ENCODE results near the gene ERGIC1. TPM values are rescaled to one million over a fixed set of nuclear protein-coding genes. Genes with fewer than 3 reads are reported as not detected.

The ERGIC1 gene
- total RNA-seq, 1 donor from 2014 or later = 177 TPM

DNA sequence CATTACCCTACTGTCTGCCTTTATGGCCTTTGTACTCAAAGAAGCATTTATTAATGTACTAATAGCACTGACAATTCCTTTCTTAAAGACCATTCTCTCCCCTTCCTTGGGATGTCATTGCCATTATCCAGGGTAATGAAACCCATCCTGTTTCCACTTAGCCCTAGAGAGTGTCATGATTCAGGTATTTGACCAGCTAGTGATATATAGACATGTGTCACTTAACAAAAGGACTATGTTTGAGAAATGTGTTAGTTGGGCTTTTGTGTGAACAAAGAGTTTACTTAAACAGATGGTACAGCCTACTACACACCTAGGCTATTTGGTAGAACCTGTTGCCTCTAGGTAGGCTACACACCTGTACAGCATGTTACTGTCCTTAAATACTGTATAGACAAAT, 151.5 kb downstream of the ERGIC1 start:
- H3K27ac ChIP-seq = no peak overlapping the region
- peak overlapping the region; percentile 93 for H3K4me3 ChIP-seq
- H3K27me3 ChIP-seq (ENCODE audit: low read depth) = no peaks in the 10 kb centered on the region
- H3K9me3 ChIP-seq = no peaks in the 10 kb centered on the region
- TF ChIP-seq, protein P1, sequence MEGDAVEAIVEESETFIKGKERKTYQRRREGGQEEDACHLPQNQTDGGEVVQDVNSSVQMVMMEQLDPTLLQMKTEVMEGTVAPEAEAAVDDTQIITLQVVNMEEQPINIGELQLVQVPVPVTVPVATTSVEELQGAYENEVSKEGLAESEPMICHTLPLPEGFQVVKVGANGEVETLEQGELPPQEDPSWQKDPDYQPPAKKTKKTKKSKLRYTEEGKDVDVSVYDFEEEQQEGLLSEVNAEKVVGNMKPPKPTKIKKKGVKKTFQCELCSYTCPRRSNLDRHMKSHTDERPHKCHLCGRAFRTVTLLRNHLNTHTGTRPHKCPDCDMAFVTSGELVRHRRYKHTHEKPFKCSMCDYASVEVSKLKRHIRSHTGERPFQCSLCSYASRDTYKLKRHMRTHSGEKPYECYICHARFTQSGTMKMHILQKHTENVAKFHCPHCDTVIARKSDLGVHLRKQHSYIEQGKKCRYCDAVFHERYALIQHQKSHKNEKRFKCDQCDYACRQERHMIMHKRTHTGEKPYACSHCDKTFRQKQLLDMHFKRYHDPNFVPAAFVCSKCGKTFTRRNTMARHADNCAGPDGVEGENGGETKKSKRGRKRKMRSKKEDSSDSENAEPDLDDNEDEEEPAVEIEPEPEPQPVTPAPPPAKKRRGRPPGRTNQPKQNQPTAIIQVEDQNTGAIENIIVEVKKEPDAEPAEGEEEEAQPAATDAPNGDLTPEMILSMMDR (IDR thresholded peaks at IDR 0.05) = no peak
- DNase-seq = no peak
- intact Hi-C loops (cut with DNase I) = loop anchor here (10.0 kb wide), 1 partner anchor 69 kb away; the partner anchor contains the start of gene CREBRF
- H3K4me1 ChIP-seq = peaks cover 52% of the 10 kb centered on the region
- H3K36me3 ChIP-seq = peaks cover 47% of the 10 kb centered on the region
- ATAC-seq = no peak

DNA sequence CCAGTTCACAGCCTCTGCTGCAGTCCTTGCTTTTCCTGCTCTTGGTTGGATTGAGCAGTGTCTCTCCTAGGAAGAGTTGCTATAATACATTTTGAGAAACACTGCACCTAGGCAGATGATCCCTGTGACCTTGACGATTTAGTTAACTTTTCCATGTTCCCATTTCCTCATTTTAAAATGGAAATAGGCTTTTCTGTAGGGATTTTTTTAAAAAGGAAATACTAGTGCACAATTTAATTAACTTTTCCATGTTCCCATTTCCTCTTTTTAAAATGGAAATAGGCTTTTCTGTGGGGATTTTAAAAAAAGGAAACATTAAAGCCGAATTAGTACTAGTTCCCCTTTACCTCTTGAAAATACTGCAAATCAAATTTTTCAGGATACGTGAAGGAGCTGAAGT, 154.2 kb downstream of the ERGIC1 start:
- TF ChIP-seq, protein P1 (IDR thresholded peaks at IDR 0.05) = no peak
- intact Hi-C loops (cut with DNase I) = loop anchor here (10.0 kb wide), 1 partner anchor 67 kb away; the partner anchor contains the start of gene CREBRF
- Histone ChIP-seq H3K9me3 (no peaks in the 10 kb centered on the region), H3K27ac (no peak overlapping the region), H3K4me1 (peaks cover 46% of the 10 kb centered on the region), H3K4me3 (no peak overlapping the region), H3K27me3 (ENCODE audit: low read depth) (no peaks in the 10 kb centered on the region), H3K36me3 (peaks cover 69% of the 10 kb centered on the region)
- ATAC-seq (no peak), DNase-seq (no peak)

DNA sequence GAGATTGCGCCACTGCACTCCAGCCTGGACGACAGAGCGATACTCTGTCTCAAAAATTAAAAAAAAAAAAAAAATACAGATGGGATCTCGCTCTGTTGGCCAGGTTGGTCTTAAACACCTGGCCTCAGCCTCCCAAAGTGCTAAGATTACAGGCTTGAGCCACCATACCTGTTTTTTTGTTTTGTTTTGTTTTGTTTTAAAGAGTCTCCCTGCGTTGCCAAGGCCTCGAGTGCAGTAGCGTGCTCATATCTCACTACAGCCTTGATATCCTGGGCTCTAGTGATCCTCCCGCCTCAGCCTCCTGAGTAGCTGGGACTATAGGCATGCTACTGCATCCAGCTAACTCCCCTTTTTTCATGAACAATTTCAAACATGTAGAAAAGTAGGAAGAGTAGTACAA, 156.7 kb downstream of the ERGIC1 start:
- H3K27ac ChIP-seq = no peak overlapping the region
- ATAC-seq (no peak), DNase-seq (no peak)
- H3K36me3 ChIP-seq = peaks cover 87% of the 10 kb centered on the region
- intact Hi-C loops (cut with DNase I) = no loop called here
- peaks cover 33% of the 10 kb centered on the region for H3K4me1 ChIP-seq
- H3K9me3 ChIP-seq = no peaks in the 10 kb centered on the region
- H3K4me3 ChIP-seq = no peak overlapping the region
- H3K27me3 ChIP-seq (ENCODE audit: low read depth) = no peaks in the 10 kb centered on the region
- TF ChIP-seq, protein P1 (IDR thresholded peaks at IDR 0.05) = no peak

DNA sequence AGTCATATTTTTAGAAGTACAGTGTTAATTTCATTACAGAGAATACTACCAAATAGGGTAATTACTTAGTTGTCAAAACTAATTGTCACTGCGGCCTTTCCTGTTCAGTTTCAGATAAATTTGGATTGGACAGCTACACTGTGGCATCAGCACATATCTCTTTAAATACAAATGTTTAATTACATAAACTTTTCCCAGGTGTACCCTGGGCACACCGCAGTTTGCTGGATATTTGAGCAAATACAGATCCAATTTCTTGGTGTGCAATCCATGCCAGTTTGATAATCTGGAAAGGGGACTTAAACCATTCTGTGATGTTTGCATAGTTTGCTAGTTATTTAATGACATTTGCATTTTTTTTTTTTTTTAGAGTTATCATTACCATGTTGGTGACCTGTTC, 160.4 kb downstream of the ERGIC1 start:
- H3K36me3 ChIP-seq = peaks cover 86% of the 10 kb centered on the region
- no peaks in the 10 kb centered on the region for H3K27me3 ChIP-seq (ENCODE audit: low read depth)
- no peak overlapping the region for H3K4me3 ChIP-seq
- no peak overlapping the region for H3K27ac ChIP-seq
- intact Hi-C loops (cut with DNase I) = no loop called here
- DNase-seq = no peak
- no peak for ATAC-seq
- H3K9me3 ChIP-seq = no peaks in the 10 kb centered on the region
- H3K4me1 ChIP-seq = peaks cover 11% of the 10 kb centered on the region
- TF ChIP-seq, protein P1 (IDR thresholded peaks at IDR 0.05) = no peak

DNA sequence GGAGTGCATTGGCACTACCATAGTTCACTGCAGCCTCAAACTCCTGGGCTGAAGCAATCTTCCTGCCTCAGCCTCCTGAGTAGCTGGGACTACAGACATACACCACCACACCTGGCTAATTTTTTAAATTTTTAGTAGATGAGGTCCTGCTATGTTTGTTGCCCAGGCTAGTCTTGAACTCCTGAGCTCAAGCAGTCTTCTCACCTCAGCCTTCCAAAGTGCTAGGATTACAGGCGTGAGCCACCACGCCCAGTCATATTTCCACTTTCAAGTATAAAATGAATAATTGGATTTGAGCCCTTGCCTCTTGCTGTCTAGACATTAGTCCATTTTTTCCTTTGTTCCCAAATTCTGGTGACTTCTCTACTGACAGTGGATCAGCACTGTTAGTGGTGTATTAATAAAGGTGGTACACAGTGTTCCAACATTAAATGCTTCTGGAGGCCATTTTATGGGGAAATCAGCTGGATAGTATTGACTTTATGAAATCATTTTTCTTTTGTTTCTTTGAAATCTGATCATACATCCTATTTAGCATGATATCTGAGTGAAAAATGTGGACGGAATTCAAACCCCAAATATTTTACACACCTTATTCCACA, 165.4 kb downstream of the ERGIC1 start:
- intact Hi-C loops (cut with DNase I) = no loop called here
- Histone ChIP-seq H3K4me3 (no peak overlapping the region), H3K9me3 (no peaks in the 10 kb centered on the region), H3K27me3 (ENCODE audit: low read depth) (no peaks in the 10 kb centered on the region), H3K36me3 (peaks cover 47% of the 10 kb centered on the region), H3K27ac (no peak overlapping the region), H3K4me1 (peaks cover 28% of the 10 kb centered on the region)
- TF ChIP-seq, protein P1 (IDR thresholded peaks at IDR 0.05) = no peak
- ATAC-seq = no peak
- no peak for DNase-seq
